Body of pancreas (tissue), 4 donors: Measurements from ENCODE around the gene SPRR3. TPM values are rescaled to one million over a fixed set of nuclear protein-coding genes. Genes with fewer than 3 reads are reported as not detected.

Source experiments
- ATAC-seq: fragments of 150-250 bp; one replicate; pipeline ENCODE4 v1.9.1; 2016
- DNase-seq, 4 donors: peaks; one replicate each; pipeline ENCODE4 v3.0.0-alpha.2; 2019
- H3K27ac ChIP-seq, 4 donors: fragments of 200-600 bp; sonication (generic); 1 replicate in 3 of 4; 2 replicates in 1 of 4; pipeline versions ENCODE4 v1.5.1 to v1.6.1; 2016 to 2019; ENCODE audit warnings: mild to moderate bottlenecking in 1 of 4, mixed read lengths in 1 of 4, moderate library complexity in 1 of 4
- H3K27me3 ChIP-seq, 2 donors: fragments of 200-600 bp; sonication (generic); one replicate each; pipeline ENCODE4 v1.6.0; 2016; ENCODE audit warnings: mild to moderate bottlenecking in 1 of 2
- H3K36me3 ChIP-seq, 2 donors: fragments of 200-600 bp; sonication (generic); replicated peaks in 1 of 2; 2 replicates each; pipeline ENCODE4 v1.5.1; 2016; ENCODE audit warnings: low read depth in 2 of 2; ENCODE audit not compliant: insufficient read depth in 1 of 2
- H3K4me1 ChIP-seq: fragments of 200-600 bp; sonication (generic); one replicate; pipeline ENCODE4 v1.6.0; 2016
- H3K4me3 ChIP-seq, 2 donors: fragments of 200-600 bp; sonication (generic); 1 replicate in 1 of 2; 2 replicates in 1 of 2; pipeline ENCODE4 v1.5.1; 2016 to 2019
- H3K9me3 ChIP-seq, 3 donors: fragments of 200-600 bp; sonication (generic); 1 replicate in 2 of 3; 2 replicates in 1 of 3; pipeline ENCODE4 v1.5.1; 2016
- CTCF ChIP-seq, 7 experiments: fragments of 450-650 bp in 4 of 7; fragments of 200-600 bp in 3 of 7; sonication (generic) in 3 of 7; IDR thresholded peaks; one replicate each; pipeline ENCODE4 v1.5.1; 2016 to 2019; ENCODE audit warnings: antibody characterized with exemption in 7 of 7
- POLR2A ChIP-seq, 3 donors: fragments of 450-650 bp; IDR thresholded peaks; one replicate each; pipeline ENCODE4 v1.6.1; 2016; ENCODE audit warnings: antibody characterized with exemption in 3 of 3, mild to moderate bottlenecking in 2 of 3
- WGBS, 2 donors: methylation state at CpG; one replicate each; pipeline ENCODE4 v1.1.5; 2017; 5-methylcytosine and 5-hydroxymethylcytosine counted together
- intact Hi-C: fragments of 100-400 bp; cut with DNase I; formaldehyde crosslinking; loops from one replicate; pipeline ENCODE4 v1.15.1; 2023
- total RNA-seq, 2 donors: library from RNA; depleted of rRNA; stranded (reverse); fragments of >200 nt; gene quantifications; one replicate each; pipeline ENCODE4 v1.1.0, GENCODE V29; 2016

The SPRR3 gene
- total RNA-seq, 2 donors from 2014 or later = not detected

GRCh38 chr1:153024413-153024812, 22.9 kb downstream of the SPRR3 start:
- WGBS, 2 donors = 81 to 85% methylated on average over 1 of the region's 1 CpG
- intact Hi-C loops = no loop called here

GRCh38 chr1:153025797-153026196, 24.2 kb downstream of the SPRR3 start:
- no peaks in the 10 kb centered on the region for H3K9me3 ChIP-seq
- no peak overlapping the region for H3K4me3 ChIP-seq
- H3K27ac ChIP-seq = no peak overlapping the region
- no peaks in the 10 kb centered on the region for H3K27me3 ChIP-seq
- no peak for TF ChIP-seq CTCF (IDR thresholded peaks at IDR 0.05)
- TF ChIP-seq POLR2A (IDR thresholded peaks at IDR 0.05) = no peak
- no peaks in the 10 kb centered on the region for H3K36me3 ChIP-seq
- no peaks in the 10 kb centered on the region for H3K4me1 ChIP-seq
- 62 to 78% methylated on average over 1 of the region's 1 CpG for WGBS, 2 donors
- DNase-seq (no peak), ATAC-seq (no peak)
- intact Hi-C loops = no loop called here

More at GRCh38 chr1:153024413-153024812, 22.9 kb downstream of the SPRR3 start:
- no peak for ATAC-seq
- H3K4me3 ChIP-seq = no peak overlapping the region
- H3K27ac ChIP-seq = no peak overlapping the region
- no peaks in the 10 kb centered on the region for H3K36me3 ChIP-seq
- DNase-seq = no peak
- H3K27me3 ChIP-seq = no peaks in the 10 kb centered on the region
- no peaks in the 10 kb centered on the region for H3K4me1 ChIP-seq
- TF ChIP-seq POLR2A (IDR thresholded peaks at IDR 0.05) (no peak), CTCF (IDR thresholded peaks at IDR 0.05) (no peak)
- H3K9me3 ChIP-seq = no peaks in the 10 kb centered on the region

- 42 to 53% methylated on average over 1 of the region's 1 CpG for WGBS, 2 donors
- H3K9me3 ChIP-seq = no peaks in the 10 kb centered on the region
- DNase-seq (no peak), ATAC-seq (no peak)
- TF ChIP-seq POLR2A (IDR thresholded peaks at IDR 0.05) (no peak), CTCF (IDR thresholded peaks at IDR 0.05) (no peak)
- H3K27me3 ChIP-seq = no peaks in the 10 kb centered on the region
- intact Hi-C loops = no loop called here
- H3K4me3 ChIP-seq = no peak overlapping the region
- H3K27ac ChIP-seq = no peak overlapping the region
- no peaks in the 10 kb centered on the region for H3K36me3 ChIP-seq
- H3K4me1 ChIP-seq = no peaks in the 10 kb centered on the region
Measured at GRCh38 chr1:153028766-153029165, 27.2 kb downstream of the SPRR3 start.

GRCh38 chr1:153030895-153031294, 29.3 kb downstream of the SPRR3 start, which contains the start of gene SPRR1B:
Gene SPRR1B (plus strand): TSS chr1:153031203. CDS start chr1:153032346, 1,143 bp downstream.
- DNase-seq (no peak), ATAC-seq (no peak)
- Histone ChIP-seq H3K27ac (no peak within 1 kb of the TSS), H3K36me3 (no peaks in the 10 kb centered on the region), H3K9me3 (no peaks in the 10 kb centered on the region), H3K27me3 (no peaks in the 10 kb centered on the region), H3K4me3 (no peak within 1 kb of the TSS), H3K4me1 (no peaks in the 10 kb centered on the region)
- intact Hi-C loops = no loop called here
- TF ChIP-seq POLR2A (IDR thresholded peaks at IDR 0.05) = no peak
- TF ChIP-seq CTCF (IDR thresholded peaks at IDR 0.05) = no peak

- ATAC-seq = no peak
- Histone ChIP-seq H3K9me3 (no peaks in the 10 kb centered on the region), H3K4me1 (no peaks in the 10 kb centered on the region), H3K36me3 (no peaks in the 10 kb centered on the region), H3K27ac (no peak overlapping the region), H3K27me3 (no peaks in the 10 kb centered on the region), H3K4me3 (no peak overlapping the region)
- intact Hi-C loops = no loop called here
- DNase-seq = no peak
- TF ChIP-seq CTCF (IDR thresholded peaks at IDR 0.05) (no peak), POLR2A (IDR thresholded peaks at IDR 0.05) (no peak)
Measured at GRCh38 chr1:153032073-153032472, 30.5 kb downstream of the SPRR3 start.
